PC-3 (cell line): ENCODE data around the gene ZNF700. TPM values are rescaled to one million over a fixed set of nuclear protein-coding genes. Genes with fewer than 3 reads are reported as not detected.

Experiments used
- ATAC-seq: fragments of 200-7000 bp; cut with Tn5 transposase; 2 replicates; pipeline ENCODE4 v1.9.1; 2020; ENCODE audit warnings: mild to moderate bottlenecking, moderate library complexity
- BruUV-seq: library from RNA; stranded (reverse); fragments of 400-500 nt; replicated peaks from 2 replicates; lab custom pipeline; 2021; lab: Mats Ljungman, UMichigan
- CTCF ChIA-PET: fragments of 300-600 bp; sonication (Branson Sonifier 250); formaldehyde crosslinking; loops from one replicate; lab custom pipeline; 2022; ENCODE audit warnings: antibody characterized with exemption; lab: Charles Lee
- POLR2A ChIA-PET: fragments of 300-600 bp; sonication (Branson Sonifier 250); formaldehyde crosslinking; loops from one replicate; lab custom pipeline; 2022; ENCODE audit warnings: antibody characterized with exemption; ENCODE audit not compliant: unreplicated experiment; lab: Charles Lee
- DNase-seq: peaks from one replicate; pipeline ENCODE4 v3.0.0-alpha.2; 2015
- H2AFZ ChIP-seq: fragments of 300-600 bp; sonication (generic); 2 replicates; pipeline ENCODE4 v1.6.0; 2016; ENCODE audit warnings: antibody characterized with exemption, low read length
- H3F3A ChIP-seq: fragments of 300-600 bp; sonication (generic); one replicate; pipeline ENCODE4 v1.6.0; 2017; ENCODE audit warnings: antibody characterized with exemption, low read length, control low read depth, mild to moderate bottlenecking; ENCODE audit not compliant: unreplicated experiment
- H3K27ac ChIP-seq: fragments of 300-600 bp; sonication (generic); 2 replicates; pipeline ENCODE4 v1.5.1; 2016; ENCODE audit warnings: mild to moderate bottlenecking, low read length
- H3K27me3 ChIP-seq: fragments of 300-600 bp; sonication (generic); 2 replicates; pipeline ENCODE4 v1.6.1; 2016; ENCODE audit warnings: low read length, mixed read lengths
- H3K36me3 ChIP-seq: fragments of 300-600 bp; sonication (generic); 2 replicates; pipeline ENCODE4 v1.6.1; 2016; ENCODE audit warnings: low read depth, mixed run types, low read length, mixed read lengths
- H3K4me1 ChIP-seq: fragments of 300-600 bp; sonication (generic); 2 replicates; pipeline ENCODE4 v1.5.1; 2016; ENCODE audit warnings: low read length; ENCODE audit not compliant: insufficient read depth
- H3K4me2 ChIP-seq: fragments of 300-600 bp; sonication (generic); 2 replicates; pipeline ENCODE4 v1.6.0; 2016; ENCODE audit warnings: low read length
- H3K4me3 ChIP-seq: fragments of 300-600 bp; sonication (generic); 2 replicates; pipeline ENCODE4 v1.5.1; 2016; ENCODE audit warnings: mild to moderate bottlenecking, low read length, mixed read lengths
- H3K79me2 ChIP-seq: fragments of 300-600 bp; sonication (generic); 2 replicates; pipeline ENCODE4 v1.6.1; 2017; ENCODE audit warnings: low read length, mixed read lengths
- H3K9ac ChIP-seq: fragments of 300-600 bp; sonication (generic); 2 replicates; pipeline ENCODE4 v1.6.0; 2016; ENCODE audit warnings: mild to moderate bottlenecking, low read length
- H3K9me2 ChIP-seq: fragments of 300-600 bp; sonication (generic); replicated peaks from 2 replicates; pipeline ENCODE4 v1.6.1; 2016; ENCODE audit warnings: mixed run types, low read length, mixed read lengths
- H3K9me3 ChIP-seq: fragments of 300-600 bp; sonication (generic); 2 replicates; pipeline ENCODE4 v1.6.1; 2016; ENCODE audit warnings: low read length, mixed read lengths
- H4K20me1 ChIP-seq: fragments of 300-600 bp; sonication (generic); 2 replicates; pipeline ENCODE4 v1.6.1; 2016; ENCODE audit warnings: low read length, mixed read lengths
- EZH2 ChIP-seq: fragments of 300-600 bp; sonication (generic); IDR thresholded peaks from one replicate; pipeline ENCODE4 v1.6.1; 2017; ENCODE audit warnings: antibody characterized with exemption, mild to moderate bottlenecking, low read length; ENCODE audit not compliant: unreplicated experiment
- EZH2phosphoT487 ChIP-seq: fragments of 300-600 bp; sonication (generic); IDR thresholded peaks from 2 replicates; pipeline ENCODE4 v1.6.1; 2018; ENCODE audit warnings: mild to moderate bottlenecking, antibody characterized with exemption, low read length, borderline replicate concordance
- intact Hi-C: fragments of 100-400 bp; cut with micrococcal nuclease; formaldehyde crosslinking; loops from 2 replicates; pipeline ENCODE4 v1.9.0; 2023
- total RNA-seq: library from RNA; depleted of rRNA; stranded (reverse); fragments of >200 nt; gene quantifications from 2 replicates; pipeline ENCODE4 v1.2.3, GENCODE V29; 2014; rRNA removed
- TF ChIP-seq, protein P1 (sequence below): fragments of 300-600 bp; sonication (generic); conservative IDR thresholded peaks from 2 replicates; pipeline ENCODE4 v1.5.1; 2017; ENCODE audit warnings: antibody characterized with exemption, low read depth, mild to moderate bottlenecking, low read length

ZNF700 gene
- total RNA-seq, 1 experiment from 2014 or later, result 9.5 TPM

DNA sequence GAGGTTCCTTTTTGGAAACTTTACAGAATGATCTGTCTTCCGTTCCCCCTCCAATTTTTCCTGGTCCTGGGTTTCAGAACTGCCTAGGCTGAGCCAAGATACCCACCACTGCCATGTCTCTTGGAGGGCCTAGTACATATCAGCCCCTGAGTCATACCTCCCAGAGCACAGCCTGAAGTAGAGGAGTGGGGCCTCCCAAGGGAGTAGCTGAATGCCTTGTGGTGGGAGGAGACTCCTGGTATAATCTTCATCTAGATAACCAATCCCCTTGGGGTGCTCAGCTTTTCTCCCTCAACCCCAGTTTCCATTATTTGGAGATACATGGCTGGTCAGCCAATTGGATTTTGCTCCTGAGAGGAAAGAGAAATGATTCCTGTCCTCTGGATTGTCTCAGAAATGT lies 70.3 kb downstream of the ZNF700 start:
- ATAC-seq (no peak), DNase-seq (no peak)
- no peak for TF ChIP-seq EZH2phosphoT487
- TF ChIP-seq EZH2, result no peak
- TF ChIP-seq, protein P1, sequence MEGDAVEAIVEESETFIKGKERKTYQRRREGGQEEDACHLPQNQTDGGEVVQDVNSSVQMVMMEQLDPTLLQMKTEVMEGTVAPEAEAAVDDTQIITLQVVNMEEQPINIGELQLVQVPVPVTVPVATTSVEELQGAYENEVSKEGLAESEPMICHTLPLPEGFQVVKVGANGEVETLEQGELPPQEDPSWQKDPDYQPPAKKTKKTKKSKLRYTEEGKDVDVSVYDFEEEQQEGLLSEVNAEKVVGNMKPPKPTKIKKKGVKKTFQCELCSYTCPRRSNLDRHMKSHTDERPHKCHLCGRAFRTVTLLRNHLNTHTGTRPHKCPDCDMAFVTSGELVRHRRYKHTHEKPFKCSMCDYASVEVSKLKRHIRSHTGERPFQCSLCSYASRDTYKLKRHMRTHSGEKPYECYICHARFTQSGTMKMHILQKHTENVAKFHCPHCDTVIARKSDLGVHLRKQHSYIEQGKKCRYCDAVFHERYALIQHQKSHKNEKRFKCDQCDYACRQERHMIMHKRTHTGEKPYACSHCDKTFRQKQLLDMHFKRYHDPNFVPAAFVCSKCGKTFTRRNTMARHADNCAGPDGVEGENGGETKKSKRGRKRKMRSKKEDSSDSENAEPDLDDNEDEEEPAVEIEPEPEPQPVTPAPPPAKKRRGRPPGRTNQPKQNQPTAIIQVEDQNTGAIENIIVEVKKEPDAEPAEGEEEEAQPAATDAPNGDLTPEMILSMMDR, result no peak
- Histone ChIP-seq H3K9me3 (0 out of 2 replicates have a peak, but pooled peaks cover 5% of the 10 kb centered on the region), H3K4me1 (no peaks in the 10 kb centered on the region), H3F3A (no peaks in the 10 kb centered on the region), H3K9ac (no peak overlapping the region), H2AFZ (no peak overlapping the region), H3K79me2 (peaks cover 10% of the 10 kb centered on the region), H3K4me3 (no peak overlapping the region), H3K27me3 (no peaks in the 10 kb centered on the region), H4K20me1 (no peaks in the 10 kb centered on the region), H3K27ac (no peak overlapping the region), H3K9me2 (no peaks in the 10 kb centered on the region), H3K4me2 (no peak overlapping the region), H3K36me3 (peaks cover 47% of the 10 kb centered on the region)
- POLR2A ChIA-PET, result no interaction called here
- CTCF ChIA-PET, result no interaction called here
- intact Hi-C loops, result no loop called here
- BruUV-seq, result no TSS peak

Other genes starting within 250 kb of the ZNF700 start
- 5.1 and 5.6 TPM in 2 replicates for gene ZNF823, start 186.2 kb upstream of the ZNF700 start, total RNA-seq
- gene ZNF441, start 158.1 kb upstream of the ZNF700 start, total RNA-seq, result 6.9 and 8.0 TPM in 2 replicates
- 0.17 and 0.47 TPM in 2 replicates for gene ZNF491, start 126.6 kb upstream of the ZNF700 start, total RNA-seq
- 11.6 and 11.9 TPM in 2 replicates for gene ZNF440, start 110.8 kb upstream of the ZNF700 start, total RNA-seq
- gene ZNF439, start 76.4 kb upstream of the ZNF700 start, total RNA-seq, result 2.8 and 6.2 TPM in 2 replicates
- gene ZNF69, start 37.3 kb upstream of the ZNF700 start, total RNA-seq, result 2.7 and 4.3 TPM in 2 replicates
- 0.33 TPM in 1 of 2 replicates, not detected in the other for gene ZNF763, start 39.9 kb downstream of the ZNF700 start, total RNA-seq
- gene ZNF433, start 110.6 kb downstream of the ZNF700 start, total RNA-seq, result 5.4 and 7.8 TPM in 2 replicates
- gene ZNF878, start 127.9 kb downstream of the ZNF700 start, total RNA-seq, result 0.23 and 1.9 TPM in 2 replicates
- 4.0 and 4.7 TPM in 2 replicates for gene ZNF844, start 139.6 kb downstream of the ZNF700 start, total RNA-seq
- gene ZNF20, start 215.2 kb downstream of the ZNF700 start, total RNA-seq, result 3.9 and 5.6 TPM in 2 replicates
- 2.5 and 7.7 TPM in 2 replicates for gene ZNF625, start 231.6 kb downstream of the ZNF700 start, total RNA-seq
- gene ZNF136, start 238.0 kb downstream of the ZNF700 start, total RNA-seq, result 7.9 and 8.7 TPM in 2 replicates